AG04450 (cell line): Measurements from ENCODE around the gene KDELR3. TPM values are rescaled to one million over a fixed set of nuclear protein-coding genes. Genes with fewer than 3 reads are reported as not detected.

Source experiments
- CTCF ChIA-PET: fragments of 300-600, 350-600 bp; formaldehyde crosslinking; extraction: SDS; loops from one replicate; lab custom pipeline; 2022; ENCODE audit warnings: antibody characterized with exemption, inconsistent platforms; lab: Charles Lee
- POLR2A ChIA-PET: fragments of 350-600 bp; formaldehyde crosslinking; extraction: SDS; loops from one replicate; lab custom pipeline; 2021; ENCODE audit warnings: antibody characterized with exemption, inconsistent platforms; lab: Yijun Ruan, JAX
- DNase-seq: peaks from one replicate; pipeline ENCODE4 v3.0.0-alpha.2; 2011; ENCODE audit warnings: low read depth, low spot score
- H3K27ac ChIP-seq: one replicate; pipeline ENCODE4 v1.5.1; 2012; ENCODE audit warnings: low read depth, low read length, control low read depth
- H3K27me3 ChIP-seq: one replicate; pipeline ENCODE4 v1.6.0; 2012; ENCODE audit warnings: low read length; ENCODE audit not compliant: control insufficient read depth, insufficient read depth
- H3K4me3 ChIP-seq: 2 replicates; pipeline ENCODE4 v1.5.1; 2011; ENCODE audit warnings: mild to moderate bottlenecking, low read depth, low read length, control low read depth
- H3K9me3 ChIP-seq: 2 replicates; pipeline ENCODE4 v1.5.1; 2012; ENCODE audit warnings: low read length; ENCODE audit not compliant: control insufficient read depth, insufficient read depth
- polyA plus RNA-seq: library from polyadenylated mRNA; depleted of rRNA; stranded (reverse); fragments of >200 nt; gene quantifications from 2 replicates; pipeline ENCODE4 v1.2.3, GENCODE V29; 2011
- TF ChIP-seq, protein P1 (sequence below): IDR thresholded peaks from 2 replicates; pipeline ENCODE4 v1.5.1; 2011; ENCODE audit warnings: low read depth, low read length, control low read depth, inconsistent platforms

The KDELR3 gene
- polyA plus RNA-seq, 1 experiment, result 278 TPM

- Histone ChIP-seq H3K27me3 (peaks cover 34% of the 10 kb centered on the region), H3K4me3 (no peak overlapping the region), H3K27ac (no peak overlapping the region), H3K9me3 (no peaks in the 10 kb centered on the region)
- DNase-seq, result no peak
- TF ChIP-seq, protein P1, sequence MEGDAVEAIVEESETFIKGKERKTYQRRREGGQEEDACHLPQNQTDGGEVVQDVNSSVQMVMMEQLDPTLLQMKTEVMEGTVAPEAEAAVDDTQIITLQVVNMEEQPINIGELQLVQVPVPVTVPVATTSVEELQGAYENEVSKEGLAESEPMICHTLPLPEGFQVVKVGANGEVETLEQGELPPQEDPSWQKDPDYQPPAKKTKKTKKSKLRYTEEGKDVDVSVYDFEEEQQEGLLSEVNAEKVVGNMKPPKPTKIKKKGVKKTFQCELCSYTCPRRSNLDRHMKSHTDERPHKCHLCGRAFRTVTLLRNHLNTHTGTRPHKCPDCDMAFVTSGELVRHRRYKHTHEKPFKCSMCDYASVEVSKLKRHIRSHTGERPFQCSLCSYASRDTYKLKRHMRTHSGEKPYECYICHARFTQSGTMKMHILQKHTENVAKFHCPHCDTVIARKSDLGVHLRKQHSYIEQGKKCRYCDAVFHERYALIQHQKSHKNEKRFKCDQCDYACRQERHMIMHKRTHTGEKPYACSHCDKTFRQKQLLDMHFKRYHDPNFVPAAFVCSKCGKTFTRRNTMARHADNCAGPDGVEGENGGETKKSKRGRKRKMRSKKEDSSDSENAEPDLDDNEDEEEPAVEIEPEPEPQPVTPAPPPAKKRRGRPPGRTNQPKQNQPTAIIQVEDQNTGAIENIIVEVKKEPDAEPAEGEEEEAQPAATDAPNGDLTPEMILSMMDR, result no peak
- ChIA-PET CTCF (no interaction called here), POLR2A (no interaction called here)
These were observed 24.8 kb upstream of the KDELR3 start for GRCh38 chr22:38442967-38443627.

- ChIA-PET CTCF (interaction anchor here (0.5 kb wide), 1 partner anchor 21 kb away, joined by 6 read pairs; no protein-coding TSS in a partner anchor), POLR2A (no interaction called here)
- Histone ChIP-seq H3K27ac (no peak overlapping the region), H3K4me3 (no peak overlapping the region), H3K9me3 (no peaks in the 10 kb centered on the region; the same call in 1 of the 2 replicates), H3K27me3 (peaks cover 40% of the 10 kb centered on the region)
- TF ChIP-seq, protein P1, result no peak
- DNase-seq, result no peak
These were observed 24.0 kb upstream of the KDELR3 start for GRCh38 chr22:38443628-38444521.

- Histone ChIP-seq H3K27me3 (peaks cover 48% of the 10 kb centered on the region), H3K4me3 (no peak overlapping the region), H3K9me3 (no peaks in the 10 kb centered on the region; the same call in 1 of the 2 replicates), H3K27ac (no peak overlapping the region)
- no peak for DNase-seq
- CTCF ChIA-PET, result no interaction called here
- TF ChIP-seq, protein P1, result no peak
- POLR2A ChIA-PET, result interaction anchor here (0.6 kb wide), 1 partner anchor 35 kb away, joined by 3 read pairs; no protein-coding TSS in a partner anchor
These were observed 23.1 kb upstream of the KDELR3 start for GRCh38 chr22:38444783-38445182.

GRCh38 chr22:38446018-38446601, 21.8 kb upstream of the KDELR3 start:
- H3K4me3 ChIP-seq, result no peak overlapping the region
- H3K9me3 ChIP-seq, result no peaks in the 10 kb centered on the region; the same call in 1 of the 2 replicates
- CTCF ChIA-PET, result no interaction called here
- POLR2A ChIA-PET, result interaction anchor here (0.7 kb wide), 1 partner anchor 397 kb away, joined by 3 read pairs; no protein-coding TSS in a partner anchor
- no peak for DNase-seq
- H3K27me3 ChIP-seq, result peaks cover 54% of the 10 kb centered on the region
- TF ChIP-seq, protein P1, result no peak
- no peak overlapping the region for H3K27ac ChIP-seq
